Cardiac fibroblast (primary cell): Measurements from ENCODE around the gene ADCK1.

ENCODE experiments used
- DNase-seq, 2 donors: peaks; one replicate each; pipeline versions ENCODE4 v3.0.0 to v3.0.0-alpha.2; 2010; ENCODE audit warnings: low read depth in 2 of 2
- H3K4me3 ChIP-seq, 2 donors: replicated peaks in 1 of 2; 1 replicate in 1 of 2; 2 replicates in 1 of 2; pipeline ENCODE4 v1.5.1; 2011; ENCODE audit warnings: low read depth in 2 of 2, low read length in 2 of 2, mild to moderate bottlenecking in 2 of 2, moderate library complexity in 1 of 2
- TF ChIP-seq, protein P1 (sequence below): IDR thresholded peaks from one replicate; pipeline ENCODE4 v1.5.1; 2011; ENCODE audit warnings: low read depth, mild to moderate bottlenecking, low read length, inconsistent platforms

ADCK1 gene

GRCh38 chr14:77864580-77864979 is 64.7 kb downstream of the ADCK1 start:
- no peak overlapping the region for H3K4me3 ChIP-seq
- TF ChIP-seq, protein P1, sequence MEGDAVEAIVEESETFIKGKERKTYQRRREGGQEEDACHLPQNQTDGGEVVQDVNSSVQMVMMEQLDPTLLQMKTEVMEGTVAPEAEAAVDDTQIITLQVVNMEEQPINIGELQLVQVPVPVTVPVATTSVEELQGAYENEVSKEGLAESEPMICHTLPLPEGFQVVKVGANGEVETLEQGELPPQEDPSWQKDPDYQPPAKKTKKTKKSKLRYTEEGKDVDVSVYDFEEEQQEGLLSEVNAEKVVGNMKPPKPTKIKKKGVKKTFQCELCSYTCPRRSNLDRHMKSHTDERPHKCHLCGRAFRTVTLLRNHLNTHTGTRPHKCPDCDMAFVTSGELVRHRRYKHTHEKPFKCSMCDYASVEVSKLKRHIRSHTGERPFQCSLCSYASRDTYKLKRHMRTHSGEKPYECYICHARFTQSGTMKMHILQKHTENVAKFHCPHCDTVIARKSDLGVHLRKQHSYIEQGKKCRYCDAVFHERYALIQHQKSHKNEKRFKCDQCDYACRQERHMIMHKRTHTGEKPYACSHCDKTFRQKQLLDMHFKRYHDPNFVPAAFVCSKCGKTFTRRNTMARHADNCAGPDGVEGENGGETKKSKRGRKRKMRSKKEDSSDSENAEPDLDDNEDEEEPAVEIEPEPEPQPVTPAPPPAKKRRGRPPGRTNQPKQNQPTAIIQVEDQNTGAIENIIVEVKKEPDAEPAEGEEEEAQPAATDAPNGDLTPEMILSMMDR: no peak
- no peak for DNase-seq

DNA sequence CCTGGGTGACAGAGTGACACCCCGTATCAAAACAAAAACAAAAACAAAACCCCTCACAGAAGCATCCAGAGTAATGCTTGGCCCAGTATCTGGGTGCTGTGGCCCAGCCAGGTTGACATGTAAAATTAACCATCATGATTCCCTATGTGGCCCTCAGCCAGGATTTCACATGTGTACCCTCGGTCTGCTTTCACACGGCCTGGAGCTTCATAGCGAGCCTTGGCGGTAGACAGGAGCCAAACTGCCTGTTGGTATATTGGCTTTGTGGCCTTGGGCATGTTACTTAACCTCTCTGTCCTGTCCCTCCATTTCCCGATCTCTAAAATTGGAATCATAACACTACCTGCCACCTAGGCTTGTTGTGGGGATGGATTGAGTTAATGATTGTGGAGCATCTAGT is 65.5 kb downstream of the ADCK1 start:
- H3K4me3 ChIP-seq: no peak overlapping the region
- DNase-seq: no peak

GRCh38 chr14:77866932-77867331 is 67.0 kb downstream of the ADCK1 start:
- DNase-seq: no peak
- H3K4me3 ChIP-seq: no peak overlapping the region
- TF ChIP-seq, protein P1: no peak

More for the DNA sequence above, 65.5 kb downstream of the ADCK1 start:
- TF ChIP-seq, protein P1: no peak

- no peak for DNase-seq
- H3K4me3 ChIP-seq: no peak overlapping the region
- TF ChIP-seq, protein P1: no peak
These were observed 67.6 kb downstream of the ADCK1 start for GRCh38 chr14:77867476-77867875.

- TF ChIP-seq, protein P1: no peak
- DNase-seq: no peak
- no peak overlapping the region for H3K4me3 ChIP-seq
These were observed 68.8 kb downstream of the ADCK1 start for GRCh38 chr14:77868552-77869285.

- TF ChIP-seq, protein P1: no peak
- DNase-seq: no peak
- no peak overlapping the region for H3K4me3 ChIP-seq
These were observed 69.4 kb downstream of the ADCK1 start for GRCh38 chr14:77869340-77869739.

- no peak overlapping the region for H3K4me3 ChIP-seq
- TF ChIP-seq, protein P1: no peak
- no peak for DNase-seq
These were observed 70.7 kb downstream of the ADCK1 start for GRCh38 chr14:77870646-77871045.
